Cardiac muscle cell (in vitro differentiated cells and primary cell): ENCODE measurements around the gene DNAI2. TPM values are rescaled to one million over a fixed set of nuclear protein-coding genes. Genes with fewer than 3 reads are reported as not detected.

Experiments used
- DNase-seq, 2 donors: peaks; one replicate each; pipeline versions ENCODE4 v3.0.0 to v3.0.0-alpha.2; 2010 to 2017; ENCODE audit warnings: low read depth in 1 of 2, low spot score in 1 of 2
- H3K27ac ChIP-seq: fragments of 200-600 bp; sonication (generic); 2 replicates; pipeline ENCODE4 v1.5.1; 2016
- H3K27me3 ChIP-seq: fragments of 200-600 bp; sonication (generic); 2 replicates; pipeline ENCODE4 v1.6.0; 2016; ENCODE audit warnings: control low read depth
- H3K36me3 ChIP-seq: fragments of 200-600 bp; sonication (generic); 2 replicates; pipeline ENCODE4 v1.5.1; 2016; ENCODE audit warnings: control low read depth
- H3K4me1 ChIP-seq: fragments of 200-600 bp; sonication (generic); 2 replicates; pipeline ENCODE4 v1.8.1; 2017; ENCODE audit warnings: low read depth, mild to moderate bottlenecking, mixed run types
- H3K4me3 ChIP-seq: fragments of 200-600 bp; sonication (generic); 2 replicates; pipeline ENCODE4 v1.5.1; 2016; ENCODE audit warnings: mild to moderate bottlenecking
- H3K9me3 ChIP-seq: fragments of 200-600 bp; sonication (generic); 2 replicates; pipeline ENCODE4 v1.5.1; 2017; ENCODE audit warnings: low read depth, mild to moderate bottlenecking, control low read depth
- polyA plus RNA-seq: library from polyadenylated mRNA; unstranded; fragments of >200 nt; fragmentation: Nextera tagmentation; extraction: Ambion mirVana; gene quantifications from 2 replicates; pipeline ENCODE4 v1.2.1, GENCODE V29; 2016
- total RNA-seq: library from RNA; depleted of rRNA; stranded (reverse); fragments of >200 nt; gene quantifications from 2 replicates; pipeline ENCODE4 v1.2.3, GENCODE V29; 2016
- TF ChIP-seq, protein P1 (sequence below): IDR thresholded peaks from 2 replicates; pipeline ENCODE4 v1.5.1; 2012; ENCODE audit warnings: low read depth, mild to moderate bottlenecking, low read length

DNAI2 gene
- total and polyA plus RNA-seq, 2 experiments from 2014 or later, result not detected

DNA sequence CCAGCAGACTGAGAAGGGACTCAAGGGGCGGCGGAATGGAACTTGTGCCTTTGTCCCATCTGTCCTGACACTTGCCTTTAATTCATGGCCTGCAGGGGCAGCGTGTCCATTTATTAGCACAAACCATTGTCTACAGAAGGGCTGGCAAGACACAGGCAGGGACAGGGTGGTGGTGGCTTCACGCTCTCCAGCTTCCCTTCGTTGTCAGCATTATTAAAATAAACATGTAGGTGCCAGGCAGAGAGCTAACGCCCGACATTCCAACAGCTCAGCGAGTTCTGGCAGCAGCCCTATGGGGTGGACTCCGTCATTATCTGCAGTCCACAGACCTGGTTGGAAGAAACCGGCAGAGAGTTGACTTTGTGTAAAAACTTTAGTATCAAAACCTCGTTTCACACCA is 16.3 kb downstream of the DNAI2 start:
- Histone ChIP-seq H3K27ac (no peak overlapping the region), H3K9me3 (no peaks in the 10 kb centered on the region), H3K4me3 (no peak overlapping the region), H3K27me3 (no peaks in the 10 kb centered on the region), H3K4me1 (no peaks in the 10 kb centered on the region), H3K36me3 (no peaks in the 10 kb centered on the region)
- DNase-seq, result no peak
- TF ChIP-seq, protein P1, sequence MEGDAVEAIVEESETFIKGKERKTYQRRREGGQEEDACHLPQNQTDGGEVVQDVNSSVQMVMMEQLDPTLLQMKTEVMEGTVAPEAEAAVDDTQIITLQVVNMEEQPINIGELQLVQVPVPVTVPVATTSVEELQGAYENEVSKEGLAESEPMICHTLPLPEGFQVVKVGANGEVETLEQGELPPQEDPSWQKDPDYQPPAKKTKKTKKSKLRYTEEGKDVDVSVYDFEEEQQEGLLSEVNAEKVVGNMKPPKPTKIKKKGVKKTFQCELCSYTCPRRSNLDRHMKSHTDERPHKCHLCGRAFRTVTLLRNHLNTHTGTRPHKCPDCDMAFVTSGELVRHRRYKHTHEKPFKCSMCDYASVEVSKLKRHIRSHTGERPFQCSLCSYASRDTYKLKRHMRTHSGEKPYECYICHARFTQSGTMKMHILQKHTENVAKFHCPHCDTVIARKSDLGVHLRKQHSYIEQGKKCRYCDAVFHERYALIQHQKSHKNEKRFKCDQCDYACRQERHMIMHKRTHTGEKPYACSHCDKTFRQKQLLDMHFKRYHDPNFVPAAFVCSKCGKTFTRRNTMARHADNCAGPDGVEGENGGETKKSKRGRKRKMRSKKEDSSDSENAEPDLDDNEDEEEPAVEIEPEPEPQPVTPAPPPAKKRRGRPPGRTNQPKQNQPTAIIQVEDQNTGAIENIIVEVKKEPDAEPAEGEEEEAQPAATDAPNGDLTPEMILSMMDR, result no peak

DNA sequence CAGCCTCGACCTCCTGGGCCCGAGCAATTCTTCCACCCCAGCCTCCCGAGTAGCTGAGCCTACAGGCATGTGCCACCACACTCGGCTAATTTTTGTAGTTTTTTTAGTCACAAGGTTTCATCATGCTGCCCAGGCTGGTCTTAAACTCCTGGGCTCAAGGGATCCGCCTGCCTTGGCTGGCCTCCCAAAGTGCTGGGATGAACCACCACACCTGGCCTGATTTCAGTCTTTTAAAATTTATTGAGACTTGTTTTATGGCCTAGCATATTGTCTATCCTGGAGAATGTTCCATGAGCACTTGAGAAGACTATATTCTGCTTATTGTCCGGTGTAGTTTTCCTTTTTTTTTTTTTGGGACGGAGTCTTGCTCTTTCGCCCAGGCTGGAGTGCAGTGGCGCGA is 18.5 kb downstream of the DNAI2 start:
- no peak overlapping the region for H3K27ac ChIP-seq
- DNase-seq, result no peak

DNA sequence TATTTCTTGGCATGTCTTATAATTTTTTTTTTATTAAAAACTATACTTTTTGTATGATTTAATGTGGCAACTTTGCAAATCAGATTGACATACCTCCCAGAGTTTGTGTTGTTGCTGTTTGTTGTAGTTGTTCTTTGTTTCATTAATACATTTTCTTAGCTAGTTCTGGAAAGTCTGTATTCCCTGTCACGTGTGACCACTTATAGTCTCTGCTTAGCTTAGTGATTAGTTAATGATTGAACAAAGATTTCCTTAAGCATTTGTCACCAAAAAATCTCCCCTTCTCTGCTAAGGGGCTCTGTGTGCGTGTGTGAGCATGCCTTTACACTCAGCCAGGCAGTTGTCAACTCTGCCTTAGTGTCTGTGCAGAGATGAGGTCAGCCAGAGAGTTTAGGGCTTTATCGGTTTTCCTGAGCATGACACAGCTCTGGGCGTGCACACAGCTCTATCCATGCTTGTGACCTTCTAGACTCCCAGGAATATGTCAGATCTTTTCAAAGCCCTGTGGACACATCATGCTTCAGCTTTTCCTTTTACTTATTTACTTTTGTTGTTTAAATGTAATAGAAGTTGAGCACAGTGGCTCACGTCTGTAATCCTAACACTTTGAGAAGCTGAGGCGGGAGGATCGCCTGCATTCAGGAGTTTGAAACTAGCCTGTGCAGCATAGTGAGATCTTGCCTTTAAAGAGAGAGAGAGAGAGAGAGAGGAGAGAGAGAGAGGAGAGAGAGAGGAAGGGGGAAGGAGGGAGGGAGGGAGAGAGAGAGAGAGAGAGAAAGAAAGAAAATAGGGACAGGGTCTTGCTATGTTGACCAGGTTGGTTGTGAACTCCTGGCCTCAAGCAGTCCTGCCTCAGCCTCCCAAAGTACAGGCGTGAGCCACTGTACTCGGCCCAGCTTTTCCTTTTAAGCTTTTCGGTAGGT is 21.9 kb downstream of the DNAI2 start:
- DNase-seq, result peak in 1 of 2 donors; percentile 31

More for the DNA sequence above, 18.5 kb downstream of the DNAI2 start:
- no peak overlapping the region for H3K4me3 ChIP-seq
- H3K4me1 ChIP-seq, result peaks cover 3% of the 10 kb centered on the region
- no peaks in the 10 kb centered on the region for H3K36me3 ChIP-seq
- no peaks in the 10 kb centered on the region for H3K27me3 ChIP-seq
- no peaks in the 10 kb centered on the region for H3K9me3 ChIP-seq
- TF ChIP-seq, protein P1, result no peak

DNA sequence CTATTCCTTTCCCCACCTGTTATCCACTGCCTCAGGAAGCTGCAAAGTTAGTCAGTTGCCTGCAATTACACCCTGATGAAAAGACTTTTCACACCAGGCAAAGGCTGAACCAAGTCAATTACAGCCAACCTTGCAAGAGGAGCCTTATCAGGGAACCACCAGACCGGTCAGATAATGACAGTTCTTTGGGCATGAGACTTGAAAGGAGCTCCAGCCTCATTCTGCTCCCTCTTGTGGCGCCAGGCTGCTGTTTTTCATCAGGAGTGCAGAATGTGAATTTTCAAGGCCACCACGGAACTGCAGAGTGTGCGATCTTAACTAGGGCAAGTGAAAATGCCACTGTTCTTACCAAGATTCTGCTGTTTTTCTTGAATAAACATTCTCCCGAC is 22.5 kb downstream of the DNAI2 start:
- DNase-seq, result peak; percentile 85 to 86
- Histone ChIP-seq H3K27me3 (no peaks in the 10 kb centered on the region), H3K27ac (peak overlapping the region; percentile 8), H3K4me3 (no peak overlapping the region), H3K4me1 (peaks cover 3% of the 10 kb centered on the region), H3K36me3 (no peaks in the 10 kb centered on the region), H3K9me3 (no peaks in the 10 kb centered on the region)
- TF ChIP-seq, protein P1, result peak; percentile 87

More for the DNA sequence above, 21.9 kb downstream of the DNAI2 start:
- TF ChIP-seq, protein P1, result no peak
- Histone ChIP-seq H3K27ac (peak overlapping the region; percentile 8), H3K4me1 (peaks cover 3% of the 10 kb centered on the region), H3K4me3 (no peak overlapping the region), H3K27me3 (no peaks in the 10 kb centered on the region), H3K36me3 (no peaks in the 10 kb centered on the region), H3K9me3 (no peaks in the 10 kb centered on the region)

DNA sequence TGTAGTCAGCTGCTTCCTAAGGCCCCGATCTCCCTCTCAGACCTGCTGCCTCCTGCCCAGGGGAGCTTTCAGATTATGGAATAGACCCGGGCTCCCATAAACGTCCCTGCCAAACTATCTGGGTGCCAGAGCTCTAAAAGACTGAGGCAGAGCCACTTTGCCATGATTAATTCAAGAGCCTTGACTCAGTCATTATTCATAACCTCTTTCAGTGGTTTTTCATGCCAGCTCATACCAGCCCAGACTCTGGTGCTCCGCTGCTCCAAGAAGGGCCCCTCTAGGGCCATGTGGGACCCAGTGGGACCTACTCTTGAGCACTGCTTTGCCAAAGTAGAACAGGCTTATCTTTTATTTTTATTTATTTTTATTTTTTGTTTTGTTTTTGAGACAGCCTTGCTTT is 23.9 kb downstream of the DNAI2 start:
- TF ChIP-seq, protein P1, result no peak
- H3K27me3 ChIP-seq, result no peaks in the 10 kb centered on the region
- DNase-seq, result no peak
- H3K27ac ChIP-seq, result no peak overlapping the region
- no peaks in the 10 kb centered on the region for H3K36me3 ChIP-seq
- H3K4me1 ChIP-seq, result peaks cover 3% of the 10 kb centered on the region
- H3K4me3 ChIP-seq, result no peak overlapping the region
- H3K9me3 ChIP-seq, result no peaks in the 10 kb centered on the region
